HCT116 (cell line): ENCODE measurements around the gene PKNOX2. TPM values are rescaled to one million over a fixed set of nuclear protein-coding genes. Genes with fewer than 3 reads are reported as not detected.

Source experiments
- ATAC-seq: fragments of 200-7000 bp; cut with Tn5 transposase; 2 replicates; pipeline ENCODE4 v1.9.1; 2020; ENCODE audit warnings: mild to moderate bottlenecking, moderate library complexity
- BruUV-seq: library from RNA; stranded (reverse); fragments of 400-500 nt; replicated peaks from 2 replicates; lab custom pipeline; 2021; lab: Mats Ljungman, UMichigan
- CTCF ChIA-PET: fragments of 300-600 bp; sonication (Branson Sonifier 250); formaldehyde crosslinking; loops from one replicate; lab custom pipeline; 2021; ENCODE audit warnings: antibody characterized with exemption; lab: Charles Lee
- POLR2A ChIA-PET: fragments of 300-600, 350-600 bp; sonication (Branson Sonifier 250); formaldehyde crosslinking; loops from one replicate; lab custom pipeline; 2021; ENCODE audit warnings: antibody characterized with exemption; lab: Charles Lee
- RAD21 ChIA-PET, 2 experiments: fragments of 300-600 bp; sonication (Branson Sonifier 250); formaldehyde crosslinking; loops; one replicate each; lab custom pipeline; 2023; ENCODE audit warnings: low total read pairs in 2 of 2; ENCODE audit not compliant: uncharacterized antibody in 2 of 2, unreplicated experiment in 2 of 2, low non-redundant PET in 1 of 2; lab: Charles Lee
- DNase-seq: peaks from one replicate; pipeline ENCODE4 v3.0.0-alpha.2; 2010; ENCODE audit warnings: low read depth, low spot score
- H2AFZ ChIP-seq: fragments of 200-600 bp; shearing (Covaris generic), sonication (generic); 2 replicates; pipeline ENCODE4 v1.6.1; 2017; ENCODE audit warnings: low read depth, mixed run types, mixed read lengths, antibody characterized with exemption, low read length; ENCODE audit not compliant: poor library complexity, severe bottlenecking
- H3K27ac ChIP-seq: 2 replicates; pipeline ENCODE4 v1.5.1; 2012; ENCODE audit warnings: low read depth, low read length
- H3K27me3 ChIP-seq: fragments of 200-600 bp; sonication (generic); 2 replicates; pipeline ENCODE4 v1.6.1; 2016; ENCODE audit warnings: mixed run types, low read length, mixed read lengths; ENCODE audit not compliant: insufficient read depth
- H3K36me3 ChIP-seq, 2 experiments: fragments of 200-500 bp in 1 of 2; fragments of 200-600 bp in 1 of 2; sonication (Bioruptor generic) in 1 of 2; sonication (generic) in 1 of 2; 2 replicates each; pipeline versions ENCODE4 v1.5.1 to v1.6.1; 2014 to 2016; ENCODE audit warnings: low read length in 2 of 2, inconsistent platforms in 1 of 2, mixed read lengths in 1 of 2, mixed run types in 1 of 2; ENCODE audit not compliant: insufficient read depth in 2 of 2, control insufficient read depth in 1 of 2
- H3K4me1 ChIP-seq, 2 experiments: fragments of 200-600 bp in 1 of 2; sonication (generic) in 1 of 2; 2 replicates each; pipeline versions ENCODE4 v1.5.1 to v1.6.1; 2012 to 2017; ENCODE audit warnings: low read length in 2 of 2, inconsistent platforms in 1 of 2, mild to moderate bottlenecking in 1 of 2, mixed read lengths in 1 of 2, mixed run types in 1 of 2, moderate library complexity in 1 of 2; ENCODE audit not compliant: insufficient read depth in 2 of 2, control insufficient read depth in 1 of 2
- H3K4me2 ChIP-seq: fragments of 200-600 bp; sonication (generic); 2 replicates; pipeline ENCODE4 v1.6.1; 2017; ENCODE audit warnings: mixed run types, low read length, mixed read lengths
- H3K4me3 ChIP-seq, 2 experiments: fragments of 200-600 bp in 1 of 2; sonication (generic) in 1 of 2; replicated peaks in 1 of 2; 2 replicates each; pipeline ENCODE4 v1.5.1; 2011 to 2016; ENCODE audit warnings: low read length in 2 of 2, control low read depth in 1 of 2, low read depth in 1 of 2, mild to moderate bottlenecking in 1 of 2, mixed read lengths in 1 of 2, mixed run types in 1 of 2
- H3K79me2 ChIP-seq: fragments of 200-600 bp; sonication (generic); 2 replicates; pipeline ENCODE4 v1.6.1; 2017; ENCODE audit warnings: mild to moderate bottlenecking, mixed run types, low read length, moderate library complexity, mixed read lengths; ENCODE audit not compliant: insufficient read depth
- H3K9ac ChIP-seq: fragments of 200-600 bp; sonication (generic); 2 replicates; pipeline ENCODE4 v1.6.1; 2016; ENCODE audit warnings: low read length, mixed read lengths
- H3K9me2 ChIP-seq: fragments of 200-600 bp; sonication (generic), shearing (Covaris generic); 2 replicates; pipeline ENCODE4 v1.6.1; 2017; ENCODE audit warnings: mixed run types, mild to moderate bottlenecking, moderate library complexity; ENCODE audit not compliant: insufficient read depth
- H3K9me3 ChIP-seq, 2 experiments: fragments of 200-500 bp in 1 of 2; fragments of 200-600 bp in 1 of 2; sonication (Bioruptor generic) in 1 of 2; sonication (generic) in 1 of 2; 2 replicates each; pipeline ENCODE4 v1.6.1; 2014 to 2017; ENCODE audit warnings: low read length in 2 of 2, mixed read lengths in 2 of 2, inconsistent platforms in 1 of 2, low read depth in 1 of 2, mild to moderate bottlenecking in 1 of 2, mixed run types in 1 of 2, moderate library complexity in 1 of 2; ENCODE audit not compliant: control insufficient read depth in 1 of 2, insufficient read depth in 1 of 2
- H4K20me1 ChIP-seq: fragments of 200-600 bp; sonication (generic), shearing (Covaris generic); 2 replicates; pipeline ENCODE4 v1.6.1; 2017; ENCODE audit warnings: mixed run types, mild to moderate bottlenecking, moderate library complexity; ENCODE audit not compliant: insufficient read depth
- CBX3 ChIP-seq: IDR thresholded peaks from 2 replicates; pipeline ENCODE4 v1.6.1; 2012; ENCODE audit warnings: low read depth
- CEBPB ChIP-seq: IDR thresholded peaks from 2 replicates; pipeline ENCODE4 v1.6.1; 2012; ENCODE audit warnings: low read depth
- CTCF ChIP-seq, 3 experiments: fragments of 200-600 bp in 1 of 3; sonication (generic) in 1 of 3; IDR thresholded peaks in 2 of 3; conservative IDR thresholded peaks in 1 of 3; 2 replicates each; pipeline ENCODE4 v1.5.1; 2012 to 2017; ENCODE audit warnings: low read depth in 2 of 3, low read length in 2 of 3, antibody characterized with exemption in 1 of 3, borderline replicate concordance in 1 of 3, control low read depth in 1 of 3, mild to moderate bottlenecking in 1 of 3, mixed read lengths in 1 of 3, mixed run types in 1 of 3, moderate library complexity in 1 of 3; ENCODE audit not compliant: insufficient read depth in 1 of 3
- EZH2phosphoT487 ChIP-seq: fragments of 200-600 bp; IDR thresholded peaks from 2 replicates; pipeline ENCODE4 v1.6.1; 2018; ENCODE audit warnings: antibody characterized with exemption, borderline replicate concordance
- MAX ChIP-seq: IDR thresholded peaks from 2 replicates; pipeline ENCODE4 v1.6.1; 2012
- POLR2A ChIP-seq: IDR thresholded peaks from 2 replicates; pipeline ENCODE4 v1.7.0; 2011; ENCODE audit warnings: borderline replicate concordance; ENCODE audit not compliant: insufficient read depth, insufficient read length; ENCODE audit errors: extremely low read depth
- RAD21 ChIP-seq: IDR thresholded peaks from 2 replicates; pipeline ENCODE4 v1.6.1; 2012; ENCODE audit warnings: low read depth, mild to moderate bottlenecking
- REST ChIP-seq: IDR thresholded peaks from 2 replicates; pipeline ENCODE4 v1.6.1; 2012; ENCODE audit warnings: low read depth
- SIN3A ChIP-seq: IDR thresholded peaks from 2 replicates; pipeline ENCODE4 v1.6.1; 2012; ENCODE audit warnings: low read depth
- YY1 ChIP-seq: IDR thresholded peaks from 2 replicates; pipeline ENCODE4 v1.6.1; 2011; ENCODE audit warnings: low read length, low read depth, moderate library complexity, mild to moderate bottlenecking; ENCODE audit not compliant: insufficient replicate concordance; ENCODE audit errors: extremely low read depth
- ZFX ChIP-seq: fragments of 450-650 bp; IDR thresholded peaks from 2 replicates; pipeline ENCODE4 v1.6.1; 2017
- intact Hi-C: fragments of 100-400 bp; cut with micrococcal nuclease; formaldehyde crosslinking; loops from 2 replicates; pipeline ENCODE4 v1.10.0; 2022
- total RNA-seq: library from RNA; stranded (reverse); gene quantifications from one replicate; pipeline ENCODE4 v1.2.1, GENCODE V29; 2021; ENCODE audit not compliant: unreplicated experiment

Gene PKNOX2
- total RNA-seq, 1 experiment from 2014 or later, result 0.20 TPM

- no peaks in the 10 kb centered on the region for H3K36me3 ChIP-seq
- no peak overlapping the region for H3K9ac ChIP-seq
- H2AFZ ChIP-seq, result peak overlapping the region; percentile 24
- DNase-seq (no peak), ATAC-seq (peak; percentile 97)
- H3K4me3 ChIP-seq, result no peak overlapping the region
- no peaks in the 10 kb centered on the region for H3K27me3 ChIP-seq
- no peaks in the 10 kb centered on the region for H3K9me2 ChIP-seq
- H4K20me1 ChIP-seq, result no peaks in the 10 kb centered on the region
- intact Hi-C loops, result loop anchor here (1.0 to 10.0 kb wide), 4 partner anchors 51 to 263 kb away; no protein-coding TSS in a partner anchor
- POLR2A ChIA-PET, result interaction anchor here (1.1 kb wide), 1 partner anchor 18 kb away, joined by 3 read pairs; no protein-coding TSS in a partner anchor
- H3K79me2 ChIP-seq, result no peaks in the 10 kb centered on the region
- 0 out of 2 replicates have a peak overlapping the region, but pooled peaks have one; percentile 13 for H3K4me2 ChIP-seq
- TF ChIP-seq EZH2phosphoT487 (no peak), CEBPB (no peak), SIN3A (no peak), ZFX (no peak), CBX3 (no peak), MAX (no peak), CTCF (IDR thresholded peaks at IDR 0.05 in 2 of 3, conservative IDR thresholded peaks at IDR 0.05 in 1 of 3; ENCODE audit: borderline replicate concordance in 1 of 3, insufficient read depth in 1 of 3, low read depth in 2 of 3, low read length in 2 of 3) (peak; percentile 79 to 98 (median 93)), POLR2A (no peak), YY1 (no peak), REST (no peak), RAD21 (peak; percentile 90)
- no peaks in the 10 kb centered on the region for H3K9me3 ChIP-seq
- RAD21 ChIA-PET, result interaction anchor here (0.7 to 0.9 kb wide), 3 partner anchors 18 to 51 kb away, joined by 3 to 6 read pairs (median 3); partner anchors contain the start of gene TMEM218 (in 1 of the 2)
- CTCF ChIA-PET, result interaction anchor here (0.6 to 3.3 kb wide), 16 partner anchors 9 to 288 kb away, joined by 3 to 26 read pairs (median 4); partner anchors contain the start of gene TMEM218
- no TSS peak for BruUV-seq
- no peak overlapping the region for H3K27ac ChIP-seq
- peaks cover 0 to 2% of the 10 kb centered on the region in 2 experiments; a peak in 1 of 4 replicates for H3K4me1 ChIP-seq
Measured at GRCh38 chr11:125141686-125142535, 22.6 kb upstream of the PKNOX2 start.
